ENCODE measurements around the gene RGS7BP.

DNA sequence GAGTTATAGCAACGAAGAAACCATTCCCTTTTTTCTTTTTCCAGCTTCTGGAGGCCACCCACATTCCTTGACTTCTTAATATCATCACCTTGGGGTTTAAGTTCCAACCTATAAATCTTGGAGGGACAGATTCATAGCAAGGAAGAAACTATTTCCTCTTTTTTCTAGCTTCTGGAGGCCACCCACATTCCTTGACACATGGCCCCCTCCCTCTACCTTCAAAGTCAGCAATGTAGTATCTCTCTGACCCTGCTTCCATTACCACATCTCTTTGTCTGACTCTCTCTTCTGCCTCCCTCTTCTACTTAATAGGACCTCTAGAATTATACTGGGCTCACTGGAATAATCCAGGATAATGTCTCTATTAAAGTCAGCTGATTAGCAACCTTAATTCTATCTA is 149.8 kb downstream of the RGS7BP start:
- TF ChIP-seq POLR2AphosphoS5 (IDR thresholded peaks at IDR 0.05; ENCODE audit: low read depth, low read length) (no peak), POLR2A (IDR thresholded peaks at IDR 0.05; ENCODE audit: low read depth, low read length) (no peak), TAF1 (IDR thresholded peaks at IDR 0.05; ENCODE audit: low read depth, low read length) (no peak), POU2F2 (IDR thresholded peaks at IDR 0.05; ENCODE audit: low read depth, low read length) (no peak), SPI1 (IDR thresholded peaks at IDR 0.05; ENCODE audit: low read depth, low read length) (no peak)

Data from GM12891 (cell line).